ENCODE results near the gene IL19.

DNA sequence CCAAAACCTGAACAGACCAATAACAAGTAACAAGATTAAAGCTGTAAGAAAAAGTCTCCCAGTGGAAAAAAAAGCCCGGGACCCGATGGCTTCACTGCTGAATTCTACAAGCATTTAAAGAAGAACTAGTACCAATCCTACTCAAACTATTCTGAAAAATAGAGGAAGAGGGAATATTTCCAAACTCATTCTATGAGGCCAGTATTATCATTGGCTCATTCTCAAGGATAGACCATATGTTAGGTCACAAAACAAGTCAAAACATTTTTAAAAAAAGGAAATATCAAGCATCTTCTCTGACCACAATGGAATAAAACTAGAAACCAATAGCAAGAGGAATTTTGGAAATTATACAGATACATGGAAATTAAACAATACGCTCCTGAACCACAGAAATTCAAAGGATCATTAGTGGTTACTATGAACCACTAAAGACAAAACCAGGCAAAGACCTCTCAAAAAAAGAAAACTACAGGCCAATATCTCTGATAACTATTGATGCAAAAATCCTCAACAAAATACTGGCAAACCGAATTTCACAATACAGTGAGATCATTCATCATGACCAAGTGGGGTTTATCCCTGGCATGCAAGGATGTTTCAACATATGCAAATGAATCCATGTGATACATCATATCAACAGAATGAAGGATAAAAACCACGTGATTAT is 80.9 kb downstream of the IL19 start:
- TF ChIP-seq CTCF (IDR thresholded peaks at IDR 0.05; ENCODE audit: low read depth, low read length) = no peak
- TF ChIP-seq EZH2phosphoT487 (IDR thresholded peaks at IDR 0.05; ENCODE audit: low read depth) = no peak
